SJSA1 (cell line): Measurements from ENCODE around the gene TYSND1. TPM values are rescaled to one million over a fixed set of nuclear protein-coding genes. Genes with fewer than 3 reads are reported as not detected.

Experiments used
- total RNA-seq: library from RNA; depleted of rRNA; stranded (reverse); fragments of >200 nt; shearing (Covaris generic); gene quantifications from 2 replicates; pipeline ENCODE4 v1.2.3, GENCODE V29; 2014; rRNA removed

The TYSND1 gene
- total RNA-seq, 1 experiment from 2014 or later: 6.7 TPM

Other genes starting within 250 kb of the TYSND1 start
- 42.5 and 45.5 TPM in 2 replicates for gene MACROH2A2, start 93.9 kb downstream of the TYSND1 start, total RNA-seq
- gene AIFM2, start 13.9 kb downstream of the TYSND1 start, total RNA-seq: 11.7 and 12.3 TPM in 2 replicates
- 131 and 171 TPM in 2 replicates for gene SAR1A, start 23.8 kb upstream of the TYSND1 start, total RNA-seq
- 199 and 254 TPM in 2 replicates for gene PPA1, start 86.7 kb upstream of the TYSND1 start, total RNA-seq
- gene NPFFR1, start 137.3 kb upstream of the TYSND1 start, total RNA-seq: not detected in 2 replicates
- 17.5 and 30.7 TPM in 2 replicates for gene LRRC20, start 235.9 kb upstream of the TYSND1 start, total RNA-seq